ENCODE data around the gene HAO2. TPM values are rescaled to one million over a fixed set of nuclear protein-coding genes. Genes with fewer than 3 reads are reported as not detected.

HAO2 gene
- total and polyA plus RNA-seq, 2 donors (not counting 3 experiments of a cell fraction or from before 2014, with no cell fraction given): not detected

DNA sequence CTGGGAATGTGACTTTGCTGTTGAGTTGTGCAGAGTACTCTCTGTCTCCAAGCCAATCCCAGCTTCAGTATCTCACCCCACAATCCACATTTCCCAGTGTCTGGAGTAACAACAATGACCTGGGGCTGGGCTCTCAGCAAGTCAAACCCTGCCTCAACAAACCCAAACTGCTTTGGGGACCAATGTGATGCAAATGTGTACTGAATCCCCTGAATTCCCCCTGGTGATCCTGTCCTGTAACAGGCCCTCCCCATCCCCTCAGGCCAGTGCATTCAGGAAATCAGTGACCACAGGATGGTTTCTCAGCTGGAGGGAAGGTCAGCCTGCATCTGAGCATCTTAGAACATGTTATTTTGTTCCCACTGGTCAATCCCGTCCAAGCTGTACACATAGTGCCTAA is 36.7 kb upstream of the HAO2 start:
- BruUV-seq (replicated peaks): no TSS peak
- no peak overlapping the region for H3K4me3 ChIP-seq (replicated peaks in 1 of 3; ENCODE audit: insufficient read depth in 1 of 3, low read depth in 1 of 3, low read length in 3 of 3)
- no peak overlapping the region for H2AFZ ChIP-seq (ENCODE audit: low read depth, low read length)
- dilution Hi-C loops (cut with MboI; ENCODE audit: extremely low pct_ligation_motif_present, low sequenced_read_pairs): no loop called here
- ChIA-PET CTCF (no interaction called here), POLR2A (no interaction called here)
- H3K27ac ChIP-seq (ENCODE audit: insufficient read depth, low read depth, low read length): no peak overlapping the region
- intact Hi-C loops (cut with micrococcal nuclease): no loop called here
- no peak overlapping the region for H3K9ac ChIP-seq (replicated peaks; ENCODE audit: extremely low read depth, insufficient read depth, low read length)
- H3K9me1 ChIP-seq (replicated peaks; ENCODE audit: control insufficient read depth, extremely low read depth, insufficient read depth, low read length): no peaks in the 10 kb centered on the region
- no peaks in the 10 kb centered on the region for H3K36me3 ChIP-seq (ENCODE audit: control insufficient read depth in 2 of 2, extremely low read depth in 1 of 2, insufficient read depth in 2 of 2, low read length in 2 of 2)
- H3K4me1 ChIP-seq (ENCODE audit: control insufficient read depth, extremely low read depth, insufficient read depth, low read length): peaks cover 2% of the 10 kb centered on the region
- H3K79me2 ChIP-seq (ENCODE audit: control insufficient read depth, insufficient read depth, low read length): no peaks in the 10 kb centered on the region
- FAIRE-seq (no peak), DNase-seq (ENCODE audit: low read depth, low spot score) (no peak)
- no peaks in the 10 kb centered on the region for H4K20me1 ChIP-seq (replicated peaks; ENCODE audit: control insufficient read depth, extremely low read depth, insufficient read depth, low read length)
- peaks cover 0 to under 1% of the 10 kb centered on the region in 2 experiments for H3K27me3 ChIP-seq (ENCODE audit: control insufficient read depth in 2 of 2, insufficient read depth in 2 of 2, low read length in 2 of 2)
- H3K4me2 ChIP-seq (ENCODE audit: insufficient read depth, low read length): no peak overlapping the region
- TF ChIP-seq, protein P1, sequence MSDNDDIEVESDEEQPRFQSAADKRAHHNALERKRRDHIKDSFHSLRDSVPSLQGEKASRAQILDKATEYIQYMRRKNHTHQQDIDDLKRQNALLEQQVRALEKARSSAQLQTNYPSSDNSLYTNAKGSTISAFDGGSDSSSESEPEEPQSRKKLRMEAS (IDR thresholded peaks at IDR 0.05; ENCODE audit: insufficient read depth, insufficient read length): no peak
- TF ChIP-seq EZH2 (IDR thresholded peaks at IDR 0.05; ENCODE audit: borderline replicate concordance, low read depth, low read length, severe bottlenecking) (no peak), FOS (IDR thresholded peaks at IDR 0.05; ENCODE audit: borderline replicate concordance, insufficient read depth, low read length) (no peak), JUN (IDR thresholded peaks at IDR 0.05; ENCODE audit: borderline replicate concordance, insufficient read depth, insufficient read length, low read depth) (no peak), GATA2 (IDR thresholded peaks at IDR 0.05; ENCODE audit: insufficient read depth, insufficient read length, low read depth, low read length) (no peak), POLR2AphosphoS5 (IDR thresholded peaks at IDR 0.05; ENCODE audit: insufficient read depth, low read depth, low read length) (no peak), MYC (IDR thresholded peaks at IDR 0.05; ENCODE audit: low read depth, low read length) (no peak), POLR2A (IDR thresholded peaks at IDR 0.05; ENCODE audit: low read depth, low read length) (no peak)
- TF ChIP-seq, protein P2, sequence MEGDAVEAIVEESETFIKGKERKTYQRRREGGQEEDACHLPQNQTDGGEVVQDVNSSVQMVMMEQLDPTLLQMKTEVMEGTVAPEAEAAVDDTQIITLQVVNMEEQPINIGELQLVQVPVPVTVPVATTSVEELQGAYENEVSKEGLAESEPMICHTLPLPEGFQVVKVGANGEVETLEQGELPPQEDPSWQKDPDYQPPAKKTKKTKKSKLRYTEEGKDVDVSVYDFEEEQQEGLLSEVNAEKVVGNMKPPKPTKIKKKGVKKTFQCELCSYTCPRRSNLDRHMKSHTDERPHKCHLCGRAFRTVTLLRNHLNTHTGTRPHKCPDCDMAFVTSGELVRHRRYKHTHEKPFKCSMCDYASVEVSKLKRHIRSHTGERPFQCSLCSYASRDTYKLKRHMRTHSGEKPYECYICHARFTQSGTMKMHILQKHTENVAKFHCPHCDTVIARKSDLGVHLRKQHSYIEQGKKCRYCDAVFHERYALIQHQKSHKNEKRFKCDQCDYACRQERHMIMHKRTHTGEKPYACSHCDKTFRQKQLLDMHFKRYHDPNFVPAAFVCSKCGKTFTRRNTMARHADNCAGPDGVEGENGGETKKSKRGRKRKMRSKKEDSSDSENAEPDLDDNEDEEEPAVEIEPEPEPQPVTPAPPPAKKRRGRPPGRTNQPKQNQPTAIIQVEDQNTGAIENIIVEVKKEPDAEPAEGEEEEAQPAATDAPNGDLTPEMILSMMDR (IDR thresholded peaks at IDR 0.05; ENCODE audit: extremely low read depth in 1 of 2, insufficient read depth in 1 of 2, low read depth in 1 of 2, low read length in 2 of 2): no peak
- H3K9me3 ChIP-seq (replicated peaks; ENCODE audit: control insufficient read depth, insufficient read depth, low read length): no peaks in the 10 kb centered on the region

Data from endothelial cell of umbilical vein (primary cell).